Large intestine (tissue), 3 donors: Measurements from ENCODE around the gene FKBP10. TPM values are rescaled to one million over a fixed set of nuclear protein-coding genes. Genes with fewer than 3 reads are reported as not detected.

Experiments used
- DNase-seq, 2 donors: peaks; one replicate each; pipeline versions ENCODE4 v3.0.0 to v3.0.0-alpha.2; 2013
- H3K27ac ChIP-seq: one replicate; pipeline ENCODE4 v1.5.1; 2013; ENCODE audit warnings: low read length
- H3K27me3 ChIP-seq: 2 replicates; pipeline ENCODE4 v1.6.1; 2013; ENCODE audit warnings: low read length; ENCODE audit not compliant: control insufficient read depth, insufficient read depth
- H3K36me3 ChIP-seq: 2 replicates; pipeline ENCODE4 v1.6.1; 2013; ENCODE audit warnings: low read length; ENCODE audit not compliant: control insufficient read depth, insufficient read depth
- H3K4me1 ChIP-seq: one replicate; pipeline ENCODE4 v1.6.1; 2013; ENCODE audit warnings: low read length; ENCODE audit not compliant: control insufficient read depth, insufficient read depth
- H3K4me3 ChIP-seq: one replicate; pipeline ENCODE4 v1.5.1; 2013; ENCODE audit warnings: low read length
- H3K9me3 ChIP-seq: one replicate; pipeline ENCODE4 v1.6.1; 2013; ENCODE audit warnings: mild to moderate bottlenecking, low read depth, low read length, moderate library complexity; ENCODE audit not compliant: control insufficient read depth
- WGBS: methylation state at CpG from one replicate; pipeline ENCODE4 v1.1.5; 2013; ENCODE audit warnings: low lambda C conversion rate; ENCODE audit not compliant: insufficient coverage; 5-methylcytosine and 5-hydroxymethylcytosine counted together
- polyA plus RNA-seq: library from polyadenylated mRNA; unstranded; fragments of 120-200 nt; gene quantifications from one replicate; pipeline ENCODE4 v1.2.1, GENCODE V29; 2013

Gene FKBP10
- polyA plus RNA-seq, 1 donor = 43.2 TPM

DNA sequence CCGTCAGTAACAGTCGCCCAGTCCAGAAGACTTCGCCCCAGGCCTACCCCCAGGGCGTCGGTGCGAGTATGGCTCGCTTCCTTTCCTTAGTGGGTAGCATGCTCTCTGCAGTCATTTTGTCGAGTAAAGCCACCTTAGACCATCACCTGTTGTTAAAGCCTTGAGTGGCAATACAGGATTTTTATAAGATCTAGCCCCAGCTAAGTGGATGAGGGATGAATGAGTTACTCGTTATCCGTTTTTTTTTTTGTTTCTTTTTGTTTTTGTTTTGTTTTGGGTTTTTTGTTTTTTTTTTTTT is 52.7 kb downstream of the FKBP10 start:
- no peaks in the 10 kb centered on the region for H3K27me3 ChIP-seq
- peaks cover 12% of the 10 kb centered on the region for H3K4me1 ChIP-seq
- WGBS = 29% methylated on average over 2 of the region's 10 CpGs
- H3K27ac ChIP-seq = peak overlapping the region; percentile 65
- H3K36me3 ChIP-seq = peaks cover 34% of the 10 kb centered on the region
- no peak for DNase-seq
- H3K4me3 ChIP-seq = peak overlapping the region; percentile 31
- no peaks in the 10 kb centered on the region for H3K9me3 ChIP-seq

DNA sequence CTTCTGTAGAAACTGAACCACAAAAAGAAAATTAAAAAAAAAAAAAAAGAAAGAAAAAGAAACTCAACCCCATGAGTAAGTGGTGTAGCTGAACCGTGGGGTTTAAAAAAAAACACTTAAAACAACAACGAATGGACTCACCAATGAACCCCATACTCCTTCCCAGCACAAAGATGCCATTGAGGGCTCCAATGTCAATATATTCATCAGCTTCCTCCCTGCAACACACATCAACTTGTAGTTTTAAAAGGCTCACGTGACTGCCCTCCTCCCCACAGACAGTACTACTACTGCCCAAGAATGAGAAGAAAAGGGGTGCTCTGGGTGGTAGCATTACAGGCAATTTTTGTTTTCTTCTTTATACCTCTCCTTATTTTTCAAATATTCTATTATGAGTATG is 55.8 kb downstream of the FKBP10 start:
- Histone ChIP-seq H3K4me3 (no peak overlapping the region), H3K36me3 (peaks cover 59% of the 10 kb centered on the region), H3K27me3 (no peaks in the 10 kb centered on the region), H3K27ac (no peak overlapping the region), H3K4me1 (peaks cover 8% of the 10 kb centered on the region), H3K9me3 (no peaks in the 10 kb centered on the region)
- DNase-seq = no peak
- no CpG with 5 or more reads among the region's 3 CpGs for WGBS

DNA sequence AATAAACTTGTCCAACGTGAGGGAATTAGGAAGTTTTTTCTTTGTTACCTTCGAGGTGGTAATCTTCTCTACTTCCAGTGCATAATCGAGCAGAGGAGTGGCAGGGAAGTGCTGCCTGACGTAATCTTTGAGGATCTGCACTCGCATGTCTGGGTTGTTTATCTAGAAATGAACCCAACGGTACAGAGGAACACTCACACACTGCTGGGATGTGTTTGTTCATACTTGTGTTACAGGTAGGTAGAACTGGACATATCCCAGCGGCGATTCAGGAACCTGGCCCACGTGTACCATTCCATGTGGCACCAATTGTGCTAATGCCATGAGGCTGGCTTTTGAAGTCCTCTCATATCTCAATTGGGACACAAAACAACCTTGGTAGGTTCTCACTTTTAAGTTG is 56.6 kb downstream of the FKBP10 start:
- WGBS = 80% methylated on average over 1 of the region's 9 CpGs
- Histone ChIP-seq H3K4me3 (no peak overlapping the region), H3K36me3 (peaks cover 66% of the 10 kb centered on the region), H3K9me3 (no peaks in the 10 kb centered on the region), H3K27me3 (no peaks in the 10 kb centered on the region), H3K4me1 (no peaks in the 10 kb centered on the region), H3K27ac (no peak overlapping the region)
- no peak for DNase-seq

DNA sequence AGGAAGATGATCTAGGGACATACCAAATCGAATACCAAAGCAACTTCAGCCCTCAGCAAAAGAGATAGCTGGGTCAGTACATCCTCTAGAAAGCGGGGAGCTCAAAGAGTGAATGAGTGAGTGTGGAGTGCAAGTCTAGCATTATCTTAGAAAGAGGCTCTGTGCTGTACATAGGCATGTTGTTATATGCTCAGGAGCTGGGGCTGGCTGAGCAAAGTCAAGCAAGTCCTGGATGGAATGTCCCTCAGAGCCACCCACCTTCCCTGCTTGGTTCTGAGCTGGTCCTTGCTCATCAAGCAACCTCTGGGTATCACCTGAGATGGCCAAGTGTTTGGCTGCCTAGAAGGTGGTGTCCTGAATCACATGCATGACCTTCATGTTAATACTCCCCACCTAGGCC is 57.3 kb downstream of the FKBP10 start:
- Histone ChIP-seq H3K4me3 (no peak overlapping the region), H3K27ac (no peak overlapping the region), H3K36me3 (peaks cover 69% of the 10 kb centered on the region), H3K27me3 (no peaks in the 10 kb centered on the region), H3K4me1 (no peaks in the 10 kb centered on the region), H3K9me3 (peaks cover under 1% of the 10 kb centered on the region)
- WGBS = no CpG with 5 or more reads among the region's 2 CpGs
- DNase-seq = no peak

DNA sequence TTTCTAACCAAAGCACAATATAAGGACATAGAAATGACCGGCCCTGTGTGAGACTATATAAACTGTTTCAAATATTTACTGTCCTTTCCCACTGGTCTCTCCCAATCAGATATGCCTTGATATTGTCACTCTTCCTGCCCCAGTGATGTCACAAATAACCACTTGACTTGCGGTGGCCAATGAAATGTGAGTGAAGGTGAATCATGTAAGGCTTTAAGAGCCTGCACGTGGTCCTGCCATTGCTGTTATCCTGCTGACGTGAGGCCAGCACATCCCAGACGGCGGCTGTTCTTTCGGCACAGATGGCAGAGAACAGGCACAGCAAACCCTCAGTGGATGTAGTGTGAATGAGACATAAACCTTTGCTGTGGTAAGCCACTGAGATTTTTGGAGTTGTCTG is 57.8 kb downstream of the FKBP10 start:
- WGBS = no CpG with 5 or more reads among the region's 7 CpGs
- Histone ChIP-seq H3K27me3 (no peaks in the 10 kb centered on the region), H3K4me1 (no peaks in the 10 kb centered on the region), H3K9me3 (peaks cover 5% of the 10 kb centered on the region), H3K4me3 (no peak overlapping the region), H3K27ac (no peak overlapping the region), H3K36me3 (peaks cover 70% of the 10 kb centered on the region)
- DNase-seq = no peak

DNA sequence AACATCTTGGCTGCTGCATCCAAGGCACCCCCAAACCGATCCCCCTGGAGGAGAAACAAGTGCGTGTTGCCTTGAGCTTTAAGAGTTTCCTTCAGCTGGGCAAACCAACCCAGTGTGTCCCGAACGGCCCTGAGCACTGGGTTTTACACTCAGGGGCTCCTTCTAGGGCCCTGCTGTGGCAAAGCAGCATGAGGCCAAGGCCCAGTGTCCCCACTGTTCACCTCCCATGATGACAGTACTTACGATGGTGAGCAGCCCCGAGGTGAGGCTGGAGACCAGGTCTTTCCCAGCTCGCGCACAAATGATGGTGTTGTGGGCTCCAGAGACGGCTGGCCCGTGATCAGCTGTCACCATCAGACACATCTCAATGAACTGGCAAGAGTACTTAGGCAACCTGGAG is 59.0 kb downstream of the FKBP10 start:
- H3K9me3 ChIP-seq = peaks cover 7% of the 10 kb centered on the region
- no CpG with 5 or more reads among the region's 10 CpGs for whole genome bisulfite sequencing
- DNase-seq = no peak
- peaks cover 67% of the 10 kb centered on the region for H3K36me3 ChIP-seq
- H3K27ac ChIP-seq = no peak overlapping the region
- no peak overlapping the region for H3K4me3 ChIP-seq
- H3K27me3 ChIP-seq = no peaks in the 10 kb centered on the region
- H3K4me1 ChIP-seq = no peaks in the 10 kb centered on the region

Other genes with a start within 250 kb of the FKBP10 start
- gene KRT9, start 240.9 kb upstream of the FKBP10 start, polyA plus RNA-seq = not detected
- 0.07 TPM for gene KRT14, start 226.1 kb upstream of the FKBP10 start, polyA plus RNA-seq
- gene KRT16, start 200.2 kb upstream of the FKBP10 start, polyA plus RNA-seq = not detected
- 1.1 TPM for gene KRT17, start 188.4 kb upstream of the FKBP10 start, polyA plus RNA-seq
- 791 TPM for gene EIF1, start 124.1 kb upstream of the FKBP10 start, polyA plus RNA-seq
- gene GAST, start 100.7 kb upstream of the FKBP10 start, polyA plus RNA-seq = 0.28 TPM
- gene HAP1, start 78.4 kb upstream of the FKBP10 start, polyA plus RNA-seq = 0.39 TPM
- 172 TPM for gene JUP, start 26.3 kb upstream of the FKBP10 start, polyA plus RNA-seq
- 15.4 TPM for gene P3H4, start 1.1 kb upstream of the FKBP10 start, polyA plus RNA-seq
- gene NT5C3B, start 23.2 kb downstream of the FKBP10 start, polyA plus RNA-seq = 36.7 TPM
- 0.06 TPM for gene KLHL10, start 24.8 kb downstream of the FKBP10 start, polyA plus RNA-seq
- 5.6 TPM for gene KLHL11, start 52.4 kb downstream of the FKBP10 start, polyA plus RNA-seq
- 99.7 TPM for gene ACLY, start 105.9 kb downstream of the FKBP10 start, polyA plus RNA-seq
- 0.87 TPM for gene ODAD4, start 117.6 kb downstream of the FKBP10 start, polyA plus RNA-seq
- 47.6 TPM for gene CNP, start 153.8 kb downstream of the FKBP10 start, polyA plus RNA-seq
- gene DNAJC7, start 204.4 kb downstream of the FKBP10 start, polyA plus RNA-seq = 93.0 TPM
- 42.8 TPM for gene NKIRAS2, start 207.1 kb downstream of the FKBP10 start, polyA plus RNA-seq
- gene C17orf113, start 237.6 kb downstream of the FKBP10 start, polyA plus RNA-seq = 2.4 TPM